Endothelial cell of umbilical vein (primary cell): ENCODE data around the gene FAM120AOS. TPM values are rescaled to one million over a fixed set of nuclear protein-coding genes. Genes with fewer than 3 reads are reported as not detected.

Source experiments
- BruUV-seq: library from RNA; stranded (reverse); fragments of 400-500 nt; replicated peaks from 2 replicates; lab custom pipeline; 2021; lab: Mats Ljungman, UMichigan
- CTCF ChIA-PET: fragments of 300-600, 350-600 bp; sonication (Branson Sonifier 250); formaldehyde crosslinking; loops from one replicate; lab custom pipeline; 2021; ENCODE audit warnings: antibody characterized with exemption, inconsistent platforms; lab: Charles Lee
- POLR2A ChIA-PET: fragments of 300-600, 350-600 bp; sonication (Branson Sonifier 250); formaldehyde crosslinking; loops from one replicate; lab custom pipeline; 2021; ENCODE audit warnings: antibody characterized with exemption, inconsistent platforms; lab: Charles Lee
- DNase-seq: peaks from one replicate; pipeline ENCODE4 v3.0.0-alpha.2; 2011; ENCODE audit warnings: low read depth, low spot score
- FAIRE-seq: peaks from 2 replicates; lab custom pipeline; 2011; peaks lifted over from hg19 to GRCh38; lab: Jason Lieb, UNC
- H2AFZ ChIP-seq: 2 replicates; pipeline ENCODE4 v1.6.0; 2012; ENCODE audit warnings: low read depth, low read length, control low read depth, inconsistent platforms
- H3K27ac ChIP-seq: 2 replicates; pipeline ENCODE4 v1.5.1; 2011; ENCODE audit warnings: low read depth, mild to moderate bottlenecking, control low read depth, low read length, moderate library complexity; ENCODE audit not compliant: insufficient read depth
- H3K27me3 ChIP-seq, 2 experiments: 2 replicates each; pipeline versions ENCODE4 v1.6.0 to v1.6.1; 2011; ENCODE audit warnings: low read length in 2 of 2, mixed read lengths in 1 of 2; ENCODE audit not compliant: control insufficient read depth in 2 of 2, insufficient read depth in 2 of 2
- H3K36me3 ChIP-seq, 2 experiments: 2 replicates in 1 of 2; 3 replicates in 1 of 2; pipeline ENCODE4 v1.5.1; 2011; ENCODE audit warnings: low read length in 2 of 2, mild to moderate bottlenecking in 1 of 2, moderate library complexity in 1 of 2; ENCODE audit not compliant: control insufficient read depth in 2 of 2, insufficient read depth in 2 of 2; ENCODE audit errors: extremely low read depth in 1 of 2
- H3K4me1 ChIP-seq: 3 replicates; pipeline ENCODE4 v1.5.1; 2011; ENCODE audit warnings: mild to moderate bottlenecking, low read length; ENCODE audit not compliant: control insufficient read depth, insufficient read depth; ENCODE audit errors: extremely low read depth
- H3K4me2 ChIP-seq: 2 replicates; pipeline ENCODE4 v1.6.1; 2011; ENCODE audit warnings: low read length, control low read depth, mixed read lengths; ENCODE audit not compliant: insufficient read depth
- H3K4me3 ChIP-seq, 3 experiments: fragments of 200-600 bp in 1 of 3; sonication (generic), shearing (Covaris generic) in 1 of 3; replicated peaks in 1 of 3; 2 replicates each; pipeline ENCODE4 v1.5.1; 2011 to 2016; ENCODE audit warnings: control low read depth in 3 of 3, low read length in 3 of 3, mild to moderate bottlenecking in 2 of 3, inconsistent platforms in 1 of 3, low read depth in 1 of 3, moderate library complexity in 1 of 3; ENCODE audit not compliant: insufficient read depth in 1 of 3
- H3K79me2 ChIP-seq: 2 replicates; pipeline ENCODE4 v1.6.0; 2012; ENCODE audit warnings: low read length, inconsistent platforms; ENCODE audit not compliant: control insufficient read depth, insufficient read depth
- H3K9ac ChIP-seq: replicated peaks from 2 replicates; pipeline ENCODE3; 2011; ENCODE audit warnings: low read length, control low read depth; ENCODE audit not compliant: insufficient read depth; ENCODE audit errors: extremely low read depth
- H3K9me1 ChIP-seq: replicated peaks from 3 replicates; pipeline ENCODE4 v1.6.0; 2011; ENCODE audit warnings: mild to moderate bottlenecking, low read length; ENCODE audit not compliant: control insufficient read depth, insufficient read depth; ENCODE audit errors: extremely low read depth
- H3K9me3 ChIP-seq: replicated peaks from 2 replicates; pipeline ENCODE4 v1.5.1; 2012; ENCODE audit warnings: low read length, inconsistent platforms; ENCODE audit not compliant: control insufficient read depth, insufficient read depth
- H4K20me1 ChIP-seq: replicated peaks from 2 replicates; pipeline ENCODE3; 2011; ENCODE audit warnings: mild to moderate bottlenecking, low read length; ENCODE audit not compliant: control insufficient read depth, insufficient read depth; ENCODE audit errors: extremely low read depth
- CTCF ChIP-seq, 2 donors: IDR thresholded peaks; 1 replicate in 1 of 2; 2 replicates in 1 of 2; pipeline ENCODE4 v1.5.1; 2011; ENCODE audit warnings: low read length in 2 of 2, mild to moderate bottlenecking in 2 of 2, moderate library complexity in 2 of 2, control low read depth in 1 of 2, inconsistent platforms in 1 of 2, low read depth in 1 of 2; ENCODE audit not compliant: insufficient read depth in 1 of 2; ENCODE audit errors: extremely low read depth in 1 of 2
- EZH2 ChIP-seq: IDR thresholded peaks from 2 replicates; pipeline ENCODE4 v1.6.1; 2012; ENCODE audit warnings: borderline replicate concordance, low read depth, mild to moderate bottlenecking, moderate library complexity, low read length, inconsistent platforms; ENCODE audit not compliant: severe bottlenecking
- FOS ChIP-seq: IDR thresholded peaks from 2 replicates; pipeline ENCODE4 v1.6.1; 2011; ENCODE audit warnings: mild to moderate bottlenecking, low read length, moderate library complexity, borderline replicate concordance; ENCODE audit not compliant: insufficient read depth
- GATA2 ChIP-seq: IDR thresholded peaks from 2 replicates; pipeline ENCODE4 v1.7.0; 2011; ENCODE audit warnings: low read depth, mild to moderate bottlenecking, moderate library complexity, mixed read lengths, low read length; ENCODE audit not compliant: insufficient read length, insufficient read depth
- JUN ChIP-seq: IDR thresholded peaks from 2 replicates; pipeline ENCODE4 v1.6.1; 2011; ENCODE audit warnings: borderline replicate concordance, low read depth; ENCODE audit not compliant: insufficient read length, insufficient read depth
- MAX ChIP-seq: IDR thresholded peaks from 2 replicates; pipeline ENCODE4 v1.6.1; 2011; ENCODE audit not compliant: insufficient read depth, insufficient read length
- MYC ChIP-seq: IDR thresholded peaks from one replicate; pipeline ENCODE4 v1.6.1; 2011; ENCODE audit warnings: mild to moderate bottlenecking, low read depth, low read length
- POLR2A ChIP-seq: IDR thresholded peaks from 2 replicates; pipeline ENCODE4 v1.6.1; 2012; ENCODE audit warnings: low read depth, mild to moderate bottlenecking, control low read depth, low read length
- POLR2AphosphoS5 ChIP-seq: IDR thresholded peaks from 2 replicates; pipeline ENCODE4 v1.6.1; 2012; ENCODE audit warnings: low read depth, mild to moderate bottlenecking, control low read depth, low read length, moderate library complexity; ENCODE audit not compliant: insufficient read depth
- dilution Hi-C: fragments of 300-500 bp; cut with MboI; formaldehyde crosslinking; loops from one replicate; pipeline ENCODE4 v1.15.0; 2019; ENCODE audit warnings: low sequenced_read_pairs; ENCODE audit not compliant: extremely low pct_ligation_motif_present
- intact Hi-C: fragments of 100-400 bp; cut with micrococcal nuclease; formaldehyde crosslinking; loops from one replicate; pipeline ENCODE4 v1.10.0; 2022
- polyA plus RNA-seq, 4 experiments: library from polyadenylated mRNA; depleted of rRNA in 3 of 4; stranded (reverse) in 3 of 4; unstranded in 1 of 4; fragments of >200 nt; gene quantifications; 2 replicates each; pipeline versions ENCODE4 v1.2.1 to v1.2.3, GENCODE V29; 2011 to 2012; ENCODE audit warnings: missing spikeins in 1 of 4
- total RNA-seq: library from RNA; stranded (reverse); gene quantifications from 2 replicates; pipeline ENCODE4 v1.2.3, GENCODE V29; 2021

Gene FAM120AOS
- total and polyA plus RNA-seq, 2 donors (not counting 3 experiments of a cell fraction or from before 2014, with no cell fraction given), result 25.9 to 32.4 TPM

GRCh38 chr9:93491593-93492232 is 38.3 kb upstream of the FAM120AOS start:
- Histone ChIP-seq H2AFZ (no peak overlapping the region), H3K27me3 (no peaks in the 10 kb centered on the region), H3K27ac (no peak overlapping the region), H3K4me1 (peaks cover 12% of the 10 kb centered on the region), H3K4me3 (no peak overlapping the region), H3K36me3 (peaks cover 3 to 10% of the 10 kb centered on the region in 2 experiments), H3K79me2 (peaks cover 89% of the 10 kb centered on the region), H3K9ac (no peak overlapping the region), H3K9me1 (no peaks in the 10 kb centered on the region), H4K20me1 (no peaks in the 10 kb centered on the region), H3K4me2 (no peak overlapping the region), H3K9me3 (no peaks in the 10 kb centered on the region)
- BruUV-seq, result no TSS peak
- CTCF ChIA-PET, result no interaction called here
- dilution Hi-C loops (no loop called here), intact Hi-C loops (no loop called here)
- DNase-seq (no peak), FAIRE-seq (no peak)
- TF ChIP-seq FOS, result no peak
- TF ChIP-seq POLR2AphosphoS5, result no peak
- TF ChIP-seq CTCF (IDR thresholded peaks at IDR 0.05; ENCODE audit: extremely low read depth in 1 of 2, insufficient read depth in 1 of 2, low read depth in 1 of 2, low read length in 2 of 2), result no peak
- no peak for TF ChIP-seq EZH2
- TF ChIP-seq MYC, result no peak
- no peak for TF ChIP-seq JUN
- no peak for TF ChIP-seq POLR2A
- no peak for TF ChIP-seq GATA2
- no peak for TF ChIP-seq MAX
- POLR2A ChIA-PET, result no interaction called here
